Transverse colon (tissue), 4 donors: ENCODE data around the gene SGCA.

Experiments used
- CTCF ChIP-seq, 5 experiments: fragments of 200-600 bp in 3 of 5; fragments of 450-650 bp in 2 of 5; sonication (generic) in 3 of 5; IDR thresholded peaks; 1 replicate in 2 of 5; 2 replicates in 3 of 5; pipeline ENCODE4 v1.5.1; 2016 to 2017; ENCODE audit warnings: antibody characterized with exemption in 5 of 5, inconsistent platforms in 3 of 5, mild to moderate bottlenecking in 2 of 5, moderate library complexity in 1 of 5
- EP300 ChIP-seq: sonication (generic); formaldehyde crosslinking; IDR thresholded peaks from one replicate; pipeline ENCODE4 v1.6.1; 2017; ENCODE audit warnings: antibody characterized with exemption, low read depth
- POLR2A ChIP-seq: fragments of 450-650 bp; IDR thresholded peaks from one replicate; pipeline ENCODE4 v1.6.1; 2016; ENCODE audit warnings: antibody characterized with exemption, mild to moderate bottlenecking, moderate library complexity
- POLR2AphosphoS5 ChIP-seq, 3 donors: sonication (generic); formaldehyde crosslinking; IDR thresholded peaks; one replicate each; pipeline ENCODE4 v1.6.1; 2016; ENCODE audit warnings: antibody characterized with exemption in 3 of 3

DNA sequence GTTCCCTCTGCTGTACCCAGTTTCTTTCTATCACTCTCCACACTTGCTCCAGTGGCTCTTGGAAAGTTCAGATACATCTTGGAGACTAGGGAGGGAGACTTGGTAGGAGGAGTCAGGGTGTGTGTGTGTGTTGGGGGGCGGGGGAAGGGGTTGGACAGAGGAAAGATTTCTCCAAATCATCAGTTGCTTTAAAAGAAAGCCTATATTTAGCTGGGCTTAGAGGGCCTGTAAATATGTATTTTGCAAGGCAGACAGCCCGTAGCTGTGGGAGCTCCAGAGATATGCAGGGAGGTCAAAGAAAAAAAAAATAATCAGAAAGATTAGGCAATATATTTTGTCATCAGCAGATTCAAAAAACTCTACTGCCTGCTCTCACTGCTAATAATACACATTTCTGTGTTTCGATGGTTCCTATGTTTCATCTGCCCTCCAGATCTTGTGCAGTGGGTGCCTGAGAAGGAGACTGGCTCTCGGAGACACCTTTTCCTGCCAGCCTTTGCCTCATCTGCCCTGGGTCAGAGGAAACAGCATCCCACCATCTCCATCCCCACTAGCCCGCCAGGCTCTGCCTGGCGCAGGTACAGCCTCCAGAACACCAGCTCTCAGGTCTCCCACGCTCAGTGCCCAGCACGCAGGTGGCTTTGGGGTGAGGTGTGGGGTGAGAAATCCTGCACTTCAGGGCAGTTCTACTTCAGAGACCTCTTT lies 10.5 kb upstream of the SGCA start:
- TF ChIP-seq POLR2AphosphoS5 (IDR thresholded peaks at IDR 0.05): no peak
- no peak for TF ChIP-seq POLR2A
- TF ChIP-seq CTCF (IDR thresholded peaks at IDR 0.05): no peak
- no peak for TF ChIP-seq EP300
